ENCODE results near the gene ETNK1.

Gene ETNK1

DNA sequence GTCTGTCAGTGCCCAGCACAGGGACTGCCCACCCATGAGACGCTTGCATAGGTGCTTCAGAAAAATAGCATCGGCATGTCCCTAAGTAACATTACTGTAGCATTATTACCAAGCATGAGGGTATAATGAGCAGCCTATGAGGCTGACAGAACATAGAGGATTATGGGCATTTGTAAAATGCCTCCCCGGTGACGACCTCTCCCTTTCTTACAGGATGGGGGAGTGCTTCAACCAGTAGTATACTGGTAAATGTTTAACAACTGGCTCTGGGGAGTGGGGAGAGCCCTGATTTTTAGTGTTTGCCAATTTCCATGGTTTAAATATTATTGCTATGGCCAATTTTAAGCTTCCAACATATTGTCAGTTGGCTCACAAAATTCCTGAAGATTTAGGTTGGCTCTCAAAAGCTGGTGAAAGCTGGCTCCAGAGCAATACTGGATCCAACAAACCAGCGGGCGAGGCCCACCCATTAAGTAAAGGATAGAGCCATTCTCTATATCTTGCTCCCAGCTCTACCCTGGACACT is 104.5 kb downstream of the ETNK1 start (continued):
- TF ChIP-seq, protein P1, sequence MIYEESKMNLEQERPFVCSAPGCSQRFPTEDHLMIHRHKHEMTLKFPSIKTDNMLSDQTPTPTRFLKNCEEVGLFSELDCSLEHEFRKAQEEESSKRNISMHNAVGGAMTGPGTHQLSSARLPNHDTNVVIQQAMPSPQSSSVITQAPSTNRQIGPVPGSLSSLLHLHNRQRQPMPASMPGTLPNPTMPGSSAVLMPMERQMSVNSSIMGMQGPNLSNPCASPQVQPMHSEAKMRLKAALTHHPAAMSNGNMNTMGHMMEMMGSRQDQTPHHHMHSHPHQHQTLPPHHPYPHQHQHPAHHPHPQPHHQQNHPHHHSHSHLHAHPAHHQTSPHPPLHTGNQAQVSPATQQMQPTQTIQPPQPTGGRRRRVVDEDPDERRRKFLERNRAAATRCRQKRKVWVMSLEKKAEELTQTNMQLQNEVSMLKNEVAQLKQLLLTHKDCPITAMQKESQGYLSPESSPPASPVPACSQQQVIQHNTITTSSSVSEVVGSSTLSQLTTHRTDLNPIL (CRISPR knock-in tag; IDR thresholded peaks at IDR 0.05; ENCODE audit: low read depth), result no peak
- TF ChIP-seq ARNTL (CRISPR knock-in tag; IDR thresholded peaks at IDR 0.05; ENCODE audit: borderline replicate concordance, low read depth), result no peak

DNA sequence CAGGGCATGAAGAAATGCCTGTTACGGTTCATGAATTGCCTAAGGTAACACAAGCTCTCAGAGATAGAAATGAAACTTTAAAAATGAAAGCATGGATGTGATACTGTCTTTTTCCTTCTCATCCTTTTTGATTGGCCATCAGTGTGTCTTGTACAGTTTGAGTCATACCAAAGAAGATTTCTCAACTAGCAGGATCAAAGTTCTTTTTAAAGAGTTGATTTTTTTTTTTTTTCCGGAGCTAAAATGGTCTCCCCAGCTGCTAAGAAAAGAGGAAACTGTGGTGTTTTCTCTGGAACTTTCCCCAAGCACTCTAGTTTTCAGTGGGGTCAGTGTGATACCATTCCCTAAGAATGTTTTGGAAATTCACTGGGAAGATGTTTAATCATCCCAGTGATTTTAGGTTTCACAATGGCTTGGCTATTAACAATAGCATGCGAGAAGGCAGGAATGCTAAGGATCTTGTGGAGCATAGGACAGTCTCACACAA is 105.0 kb downstream of the ETNK1 start:
- TF ChIP-seq RARB (CRISPR knock-in tag; IDR thresholded peaks at IDR 0.05) (no peak), TOX (CRISPR knock-in tag; IDR thresholded peaks at IDR 0.05; ENCODE audit: borderline replicate concordance) (no peak), ZFP30 (CRISPR knock-in tag; IDR thresholded peaks at IDR 0.05) (no peak), ZNF70 (CRISPR knock-in tag; IDR thresholded peaks at IDR 0.05) (no peak), ESRRG (CRISPR knock-in tag; IDR thresholded peaks at IDR 0.05) (no peak), OSR1 (CRISPR knock-in tag; IDR thresholded peaks at IDR 0.05) (no peak)
- TF ChIP-seq, protein P2, sequence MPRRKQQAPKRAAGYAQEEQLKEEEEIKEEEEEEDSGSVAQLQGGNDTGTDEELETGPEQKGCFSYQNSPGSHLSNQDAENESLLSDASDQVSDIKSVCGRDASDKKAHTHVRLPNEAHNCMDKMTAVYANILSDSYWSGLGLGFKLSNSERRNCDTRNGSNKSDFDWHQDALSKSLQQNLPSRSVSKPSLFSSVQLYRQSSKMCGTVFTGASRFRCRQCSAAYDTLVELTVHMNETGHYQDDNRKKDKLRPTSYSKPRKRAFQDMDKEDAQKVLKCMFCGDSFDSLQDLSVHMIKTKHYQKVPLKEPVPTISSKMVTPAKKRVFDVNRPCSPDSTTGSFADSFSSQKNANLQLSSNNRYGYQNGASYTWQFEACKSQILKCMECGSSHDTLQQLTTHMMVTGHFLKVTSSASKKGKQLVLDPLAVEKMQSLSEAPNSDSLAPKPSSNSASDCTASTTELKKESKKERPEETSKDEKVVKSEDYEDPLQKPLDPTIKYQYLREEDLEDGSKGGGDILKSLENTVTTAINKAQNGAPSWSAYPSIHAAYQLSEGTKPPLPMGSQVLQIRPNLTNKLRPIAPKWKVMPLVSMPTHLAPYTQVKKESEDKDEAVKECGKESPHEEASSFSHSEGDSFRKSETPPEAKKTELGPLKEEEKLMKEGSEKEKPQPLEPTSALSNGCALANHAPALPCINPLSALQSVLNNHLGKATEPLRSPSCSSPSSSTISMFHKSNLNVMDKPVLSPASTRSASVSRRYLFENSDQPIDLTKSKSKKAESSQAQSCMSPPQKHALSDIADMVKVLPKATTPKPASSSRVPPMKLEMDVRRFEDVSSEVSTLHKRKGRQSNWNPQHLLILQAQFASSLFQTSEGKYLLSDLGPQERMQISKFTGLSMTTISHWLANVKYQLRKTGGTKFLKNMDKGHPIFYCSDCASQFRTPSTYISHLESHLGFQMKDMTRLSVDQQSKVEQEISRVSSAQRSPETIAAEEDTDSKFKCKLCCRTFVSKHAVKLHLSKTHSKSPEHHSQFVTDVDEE (CRISPR knock-in tag; IDR thresholded peaks at IDR 0.05), result no peak
- TF ChIP-seq, protein P3, sequence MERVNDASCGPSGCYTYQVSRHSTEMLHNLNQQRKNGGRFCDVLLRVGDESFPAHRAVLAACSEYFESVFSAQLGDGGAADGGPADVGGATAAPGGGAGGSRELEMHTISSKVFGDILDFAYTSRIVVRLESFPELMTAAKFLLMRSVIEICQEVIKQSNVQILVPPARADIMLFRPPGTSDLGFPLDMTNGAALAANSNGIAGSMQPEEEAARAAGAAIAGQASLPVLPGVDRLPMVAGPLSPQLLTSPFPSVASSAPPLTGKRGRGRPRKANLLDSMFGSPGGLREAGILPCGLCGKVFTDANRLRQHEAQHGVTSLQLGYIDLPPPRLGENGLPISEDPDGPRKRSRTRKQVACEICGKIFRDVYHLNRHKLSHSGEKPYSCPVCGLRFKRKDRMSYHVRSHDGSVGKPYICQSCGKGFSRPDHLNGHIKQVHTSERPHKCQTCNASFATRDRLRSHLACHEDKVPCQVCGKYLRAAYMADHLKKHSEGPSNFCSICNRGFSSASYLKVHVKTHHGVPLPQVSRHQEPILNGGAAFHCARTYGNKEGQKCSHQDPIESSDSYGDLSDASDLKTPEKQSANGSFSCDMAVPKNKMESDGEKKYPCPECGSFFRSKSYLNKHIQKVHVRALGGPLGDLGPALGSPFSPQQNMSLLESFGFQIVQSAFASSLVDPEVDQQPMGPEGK (CRISPR knock-in tag; IDR thresholded peaks at IDR 0.05; ENCODE audit: borderline replicate concordance), result no peak
- ATAC-seq, result no peak

DNA sequence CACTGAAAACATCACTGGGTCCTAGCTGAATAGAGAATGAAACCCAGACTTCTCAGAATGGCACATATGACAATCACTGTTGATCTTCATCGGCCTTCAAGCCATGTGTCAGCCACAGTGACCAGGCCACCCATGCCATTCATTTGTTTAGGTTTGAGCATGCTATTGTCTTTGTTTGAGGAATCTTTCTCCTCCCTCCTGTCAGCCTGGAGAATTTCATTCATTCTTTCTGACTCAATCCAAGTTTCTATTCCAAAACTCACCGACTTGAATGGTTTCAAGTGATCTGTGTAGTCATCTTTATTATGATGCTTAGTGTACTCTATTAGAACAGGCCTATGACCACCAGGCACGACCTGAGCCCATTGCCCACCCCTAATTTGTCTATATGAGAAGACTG is 106.3 kb downstream of the ETNK1 start:
- ATAC-seq, result no peak
- TF ChIP-seq ZFP3 (CRISPR knock-in tag; IDR thresholded peaks at IDR 0.05) (no peak), OSR1 (CRISPR knock-in tag; IDR thresholded peaks at IDR 0.05) (no peak), ZNF565 (CRISPR knock-in tag; conservative IDR thresholded peaks at IDR 0.05; ENCODE audit: low read depth) (no peak)
- TF ChIP-seq, protein P1 (CRISPR knock-in tag; IDR thresholded peaks at IDR 0.05; ENCODE audit: low read depth), result no peak

DNA sequence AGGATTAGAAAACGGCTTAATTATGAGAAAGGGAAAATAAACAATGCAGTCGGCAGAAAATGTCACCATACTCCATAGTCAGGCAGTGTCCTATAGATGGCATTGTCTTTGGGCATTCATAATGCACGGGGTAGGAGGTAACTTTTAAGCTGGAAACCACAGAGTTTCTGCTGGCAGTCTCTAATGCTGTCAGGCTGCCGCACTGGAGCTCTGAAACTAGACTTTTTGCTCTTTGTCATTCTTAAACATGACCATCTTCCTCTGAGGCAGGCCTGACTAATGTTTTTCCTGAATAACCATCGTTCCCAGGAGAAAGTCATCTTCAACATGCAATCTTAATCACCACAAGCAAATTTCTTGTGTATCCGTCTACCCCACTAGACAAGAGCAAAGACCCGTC is 108.8 kb downstream of the ETNK1 start:
- ATAC-seq, result no peak

More for the DNA sequence above, 108.8 kb downstream of the ETNK1 start:
- TF ChIP-seq ZC3H10 (CRISPR knock-in tag; IDR thresholded peaks at IDR 0.05) (no peak), ESRRG (CRISPR knock-in tag; IDR thresholded peaks at IDR 0.05) (no peak), SNAI2 (CRISPR knock-in tag; IDR thresholded peaks at IDR 0.05) (no peak), TCF4 (CRISPR knock-in tag; IDR thresholded peaks at IDR 0.05; ENCODE audit: borderline replicate concordance) (no peak), ZFP3 (CRISPR knock-in tag; IDR thresholded peaks at IDR 0.05) (no peak), ZNF565 (CRISPR knock-in tag; conservative IDR thresholded peaks at IDR 0.05; ENCODE audit: low read depth) (no peak)
- TF ChIP-seq, protein P3 (CRISPR knock-in tag; IDR thresholded peaks at IDR 0.05; ENCODE audit: borderline replicate concordance), result no peak
- TF ChIP-seq, protein P2 (CRISPR knock-in tag; IDR thresholded peaks at IDR 0.05), result no peak
